H9 (cell line): ENCODE results near the gene TMEM150B. TPM values are rescaled to one million over a fixed set of nuclear protein-coding genes. Genes with fewer than 3 reads are reported as not detected.

Experiments
- DNase-seq: peaks from one replicate; pipeline ENCODE4 v3.0.0-alpha.2; 2017
- H2AFZ ChIP-seq: one replicate; pipeline ENCODE4 v1.6.1; 2013; ENCODE audit warnings: mild to moderate bottlenecking, low read length, control low read depth, moderate library complexity
- H2AK5ac ChIP-seq: 2 replicates; pipeline ENCODE4 v1.6.1; 2013; ENCODE audit warnings: low read length, control low read depth, mixed read lengths; ENCODE audit not compliant: insufficient read length
- H2BK120ac ChIP-seq: one replicate; pipeline ENCODE4 v1.6.1; 2013; ENCODE audit warnings: low read depth, mild to moderate bottlenecking, low read length, control low read depth, inconsistent platforms; ENCODE audit not compliant: poor library complexity, severe bottlenecking
- H2BK12ac ChIP-seq: 2 replicates; pipeline ENCODE4 v1.6.1; 2013; ENCODE audit warnings: low read length, control low read depth, mixed read lengths, low read depth; ENCODE audit not compliant: insufficient read length
- H2BK15ac ChIP-seq: 2 replicates; pipeline ENCODE4 v1.6.1; 2013; ENCODE audit warnings: low read depth, low read length, control low read depth
- H2BK20ac ChIP-seq: one replicate; pipeline ENCODE4 v1.6.1; 2013; ENCODE audit warnings: low read depth, mild to moderate bottlenecking, low read length, control low read depth, inconsistent platforms; ENCODE audit not compliant: poor library complexity, severe bottlenecking
- H2BK5ac ChIP-seq: 2 replicates; pipeline ENCODE4 v1.6.1; 2013; ENCODE audit warnings: low read length, control low read depth, mixed read lengths; ENCODE audit not compliant: insufficient read length
- H3K14ac ChIP-seq: 2 replicates; pipeline ENCODE4 v1.6.1; 2013; ENCODE audit warnings: low read length, control low read depth; ENCODE audit not compliant: insufficient read depth
- H3K18ac ChIP-seq: 2 replicates; pipeline ENCODE4 v1.6.1; 2013; ENCODE audit warnings: low read depth, mild to moderate bottlenecking, mixed read lengths, low read length, control low read depth; ENCODE audit not compliant: insufficient read length
- H3K23ac ChIP-seq: 2 replicates; pipeline ENCODE4 v1.6.1; 2013; ENCODE audit warnings: low read length, control low read depth, mixed read lengths, low read depth; ENCODE audit not compliant: insufficient read length
- H3K23me2 ChIP-seq: 2 replicates; pipeline ENCODE4 v1.6.1; 2013; ENCODE audit warnings: low read depth, mild to moderate bottlenecking, mixed read lengths, low read length, control low read depth; ENCODE audit not compliant: insufficient read length, poor library complexity, severe bottlenecking
- H3K27ac ChIP-seq: 2 replicates; pipeline ENCODE4 v1.5.1; 2013; ENCODE audit warnings: low read length, control low read depth, mixed read lengths, low read depth; ENCODE audit not compliant: insufficient read length
- H3K27me3 ChIP-seq: 2 replicates; pipeline ENCODE4 v1.6.1; 2013; ENCODE audit warnings: low read length, control low read depth, inconsistent platforms; ENCODE audit not compliant: insufficient read depth
- H3K4ac ChIP-seq: 2 replicates; pipeline ENCODE4 v1.6.1; 2013; ENCODE audit warnings: low read depth, mild to moderate bottlenecking, control low read depth, inconsistent platforms, low read length, moderate library complexity
- H3K4me1 ChIP-seq: 2 replicates; pipeline ENCODE4 v1.6.1; 2013; ENCODE audit warnings: low read length, control low read depth, inconsistent platforms; ENCODE audit not compliant: insufficient read depth
- H3K4me2 ChIP-seq: 2 replicates; pipeline ENCODE4 v1.6.1; 2013; ENCODE audit warnings: low read length, control low read depth, mixed read lengths; ENCODE audit not compliant: insufficient read length, insufficient read depth
- H3K56ac ChIP-seq: 2 replicates; pipeline ENCODE4 v1.6.1; 2013; ENCODE audit warnings: low read depth, mild to moderate bottlenecking, mixed read lengths, low read length, control low read depth; ENCODE audit not compliant: insufficient read length
- H3K79me1 ChIP-seq: 2 replicates; pipeline ENCODE4 v1.6.1; 2013; ENCODE audit warnings: low read depth, mild to moderate bottlenecking, moderate library complexity, low read length, control low read depth, inconsistent platforms; ENCODE audit not compliant: insufficient read depth, poor library complexity, severe bottlenecking
- H3K79me2 ChIP-seq: 2 replicates; pipeline ENCODE4 v1.6.1; 2013; ENCODE audit warnings: low read length, control low read depth, inconsistent platforms; ENCODE audit not compliant: insufficient read depth
- H3K9ac ChIP-seq: 2 replicates; pipeline ENCODE4 v1.6.1; 2013; ENCODE audit warnings: low read length, control low read depth, mixed read lengths; ENCODE audit not compliant: insufficient read length; ENCODE audit errors: extremely low read depth
- H3K9me3 ChIP-seq: one replicate; pipeline ENCODE4 v1.6.1; 2013; ENCODE audit warnings: low read depth, low read length, inconsistent platforms; ENCODE audit not compliant: control insufficient read depth
- H3T11ph ChIP-seq: one replicate; pipeline ENCODE4 v1.6.1; 2013; ENCODE audit warnings: mild to moderate bottlenecking, low read length, control low read depth, inconsistent platforms
- H4K20me1 ChIP-seq: one replicate; pipeline ENCODE4 v1.6.1; 2013; ENCODE audit not compliant: control insufficient read depth, insufficient read length, insufficient read depth
- H4K5ac ChIP-seq: 2 replicates; pipeline ENCODE4 v1.6.1; 2013; ENCODE audit warnings: low read depth, mild to moderate bottlenecking, mixed read lengths, low read length, control low read depth; ENCODE audit not compliant: insufficient read length
- H4K8ac ChIP-seq: replicated peaks from 2 replicates; pipeline ENCODE4 v1.6.1; 2013; ENCODE audit warnings: low read length, control low read depth, mixed read lengths, low read depth; ENCODE audit not compliant: insufficient read length
- H4K91ac ChIP-seq: 2 replicates; pipeline ENCODE4 v1.6.1; 2013; ENCODE audit warnings: low read depth, mild to moderate bottlenecking, moderate library complexity, mixed read lengths, low read length, control low read depth; ENCODE audit not compliant: insufficient read length
- H3K27ac Mint-ChIP-seq, 3 experiments: 2 replicates in 2 of 3; 3 replicates in 1 of 3; pipeline ENCODE4 v1.8.0; 2020 to 2021; ENCODE audit warnings: mixed read lengths in 3 of 3, mild to moderate bottlenecking in 1 of 3, moderate library complexity in 1 of 3
- H3K27me3 Mint-ChIP-seq: 2 replicates; pipeline ENCODE4 v1.8.0; 2021; ENCODE audit warnings: low read depth, mild to moderate bottlenecking, moderate library complexity, mixed read lengths
- H3K36me3 Mint-ChIP-seq, 3 experiments: 2 replicates in 2 of 3; 3 replicates in 1 of 3; pipeline ENCODE4 v1.8.0; 2020 to 2021; ENCODE audit warnings: low read depth in 3 of 3, mixed read lengths in 3 of 3; ENCODE audit not compliant: insufficient read depth in 1 of 3
- H3K4me1 Mint-ChIP-seq, 2 experiments: 2 replicates each; pipeline ENCODE4 v1.8.0; 2020; ENCODE audit warnings: mixed read lengths in 2 of 2
- H3K4me3 Mint-ChIP-seq, 2 experiments: 2 replicates in 1 of 2; 3 replicates in 1 of 2; pipeline ENCODE4 v1.8.0; 2020 to 2021; ENCODE audit warnings: mild to moderate bottlenecking in 2 of 2, mixed read lengths in 2 of 2, moderate library complexity in 1 of 2
- H3K9me3 Mint-ChIP-seq, 2 experiments: 2 replicates in 1 of 2; 3 replicates in 1 of 2; pipeline ENCODE4 v1.8.0; 2020; ENCODE audit warnings: mild to moderate bottlenecking in 2 of 2, mixed read lengths in 2 of 2, moderate library complexity in 1 of 2
- WGBS: extraction: QIAGEN DNeasy Blood & Tissue Kit; methylation state at CpG from one replicate; pipeline ENCODE4 v1.1.7; 2013; ENCODE audit warnings: missing lambda C conversion rate, low lambda C conversion rate, mixed read lengths; ENCODE audit not compliant: insufficient read length; ENCODE audit errors: extremely low coverage; 5-methylcytosine and 5-hydroxymethylcytosine counted together
- total RNA-seq: library from RNA; stranded (reverse); gene quantifications from 2 replicates; pipeline ENCODE4 v1.2.1, GENCODE V29; 2021
- TF ChIP-seq, protein P1 (sequence below): fragments of 200-600 bp; sonication (generic); conservative IDR thresholded peaks from 3 replicates; pipeline ENCODE4 v1.8.0; 2021; ENCODE audit warnings: antibody characterized with exemption, mild to moderate bottlenecking

TMEM150B gene
- total RNA-seq, 1 experiment from 2014 or later, result 0.63 TPM

DNA sequence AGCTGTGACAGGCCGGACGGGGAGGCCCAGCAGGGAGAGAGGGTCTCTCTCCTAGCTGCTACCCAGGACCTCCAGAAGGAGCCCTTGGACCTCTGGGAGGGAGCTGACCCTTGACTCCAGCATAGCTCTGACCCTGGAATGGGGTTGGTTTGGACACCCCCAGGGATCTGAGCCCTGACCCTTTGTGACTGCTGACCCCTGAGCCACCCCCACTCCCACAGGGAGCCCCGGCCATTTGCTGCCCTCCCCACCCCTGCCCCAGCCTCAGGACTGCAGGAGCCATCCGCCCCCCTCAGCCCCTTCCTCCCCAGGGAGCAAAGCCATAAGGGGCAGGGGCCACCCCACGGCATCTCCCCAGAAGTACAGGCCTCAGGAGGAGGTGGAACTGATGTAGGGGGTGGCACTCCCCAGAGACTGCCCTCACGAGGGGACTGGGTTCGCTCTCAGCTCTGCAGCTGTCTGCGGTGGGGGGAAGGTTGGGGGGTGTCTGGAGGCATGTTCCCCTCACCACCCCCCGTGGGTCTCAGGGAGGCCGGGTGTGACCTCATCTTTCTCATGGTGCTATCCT, 22.4 kb upstream of the TMEM150B start:
- H4K20me1 ChIP-seq, result no peaks in the 10 kb centered on the region

More for the DNA sequence above, 22.4 kb upstream of the TMEM150B start:
- Histone ChIP-seq H2AFZ (no peak overlapping the region), H2BK5ac (no peak overlapping the region), H3K23ac (no peak overlapping the region), H4K8ac (no peak overlapping the region), H2BK15ac (no peak overlapping the region), H3K27ac (no peak overlapping the region), H3K79me1 (no peaks in the 10 kb centered on the region), H3K56ac (no peak overlapping the region), H2AK5ac (no peak overlapping the region), H2BK12ac (no peak overlapping the region), H3K9ac (no peak overlapping the region), H3K14ac (peak overlapping the region; percentile 23), H3K9me3 (no peaks in the 10 kb centered on the region), H3K18ac (no peak overlapping the region), H3K27me3 (peaks cover 5% of the 10 kb centered on the region; the same call in 1 of the 2 replicates), H3K4ac (no peak overlapping the region), H3T11ph (no peak overlapping the region), H4K5ac (no peak overlapping the region), H3K23me2 (peaks cover 3% of the 10 kb centered on the region), H3K79me2 (no peaks in the 10 kb centered on the region), H2BK20ac (no peak overlapping the region), H3K4me2 (no peak overlapping the region), H3K4me1 (peaks cover 2% of the 10 kb centered on the region; the same call in 1 of the 2 replicates), H2BK120ac (no peak overlapping the region), H4K91ac (no peak overlapping the region)
- DNase-seq, result no peak
- peak overlapping the region; percentile 75 to 99 (median 92); a peak in 5 of 7 replicates for H3K27ac Mint-ChIP-seq
- TF ChIP-seq, protein P1, sequence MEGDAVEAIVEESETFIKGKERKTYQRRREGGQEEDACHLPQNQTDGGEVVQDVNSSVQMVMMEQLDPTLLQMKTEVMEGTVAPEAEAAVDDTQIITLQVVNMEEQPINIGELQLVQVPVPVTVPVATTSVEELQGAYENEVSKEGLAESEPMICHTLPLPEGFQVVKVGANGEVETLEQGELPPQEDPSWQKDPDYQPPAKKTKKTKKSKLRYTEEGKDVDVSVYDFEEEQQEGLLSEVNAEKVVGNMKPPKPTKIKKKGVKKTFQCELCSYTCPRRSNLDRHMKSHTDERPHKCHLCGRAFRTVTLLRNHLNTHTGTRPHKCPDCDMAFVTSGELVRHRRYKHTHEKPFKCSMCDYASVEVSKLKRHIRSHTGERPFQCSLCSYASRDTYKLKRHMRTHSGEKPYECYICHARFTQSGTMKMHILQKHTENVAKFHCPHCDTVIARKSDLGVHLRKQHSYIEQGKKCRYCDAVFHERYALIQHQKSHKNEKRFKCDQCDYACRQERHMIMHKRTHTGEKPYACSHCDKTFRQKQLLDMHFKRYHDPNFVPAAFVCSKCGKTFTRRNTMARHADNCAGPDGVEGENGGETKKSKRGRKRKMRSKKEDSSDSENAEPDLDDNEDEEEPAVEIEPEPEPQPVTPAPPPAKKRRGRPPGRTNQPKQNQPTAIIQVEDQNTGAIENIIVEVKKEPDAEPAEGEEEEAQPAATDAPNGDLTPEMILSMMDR, result no peak
- H3K4me3 Mint-ChIP-seq, result peak overlapping the region; percentile 22 to 72; a peak in 3 of 5 replicates
- no peaks in the 10 kb centered on the region; a peak in 1 of 5 replicates for H3K9me3 Mint-ChIP-seq
- peaks cover 53 to 73% of the 10 kb centered on the region in 2 experiments for H3K4me1 Mint-ChIP-seq
- H3K27me3 Mint-ChIP-seq, result peaks cover 22% of the 10 kb centered on the region
- peaks cover 20 to 62% (median 47%) of the 10 kb centered on the region in 3 experiments; a peak in 6 of 7 replicates for H3K36me3 Mint-ChIP-seq
- WGBS, result no CpG with 5 or more reads among the region's 10 CpGs
